Measurements from ENCODE around the gene CUBN.
"Not testable (repeated sequence)": the region's sequence is repeated elsewhere in the genome, so short reads cannot be mapped to it uniquely, and the experiment has no call there.

CUBN gene

GRCh38 chr10:17141504-17142229 lies 12.1 kb upstream of the CUBN start:
- DNase-seq (ENCODE audit: low spot score) = no peak

GRCh38 chr10:17140386-17140761 lies 10.8 kb upstream of the CUBN start:
- DNase-seq (ENCODE audit: low spot score) = no peak

GRCh38 chr10:17138460-17139042 lies 8.9 kb upstream of the CUBN start:
- DNase-seq (ENCODE audit: low spot score) = no peak

GRCh38 chr10:17134737-17135260 lies 5.2 kb upstream of the CUBN start:
- no peak for DNase-seq (ENCODE audit: low spot score)

GRCh38 chr10:17134282-17134681 lies 4.7 kb upstream of the CUBN start:
- DNase-seq (ENCODE audit: low spot score) = no peak

- DNase-seq (ENCODE audit: low spot score) = no peak
Observed at GRCh38 chr10:17128261-17128660, 1.4 kb downstream of the CUBN start.

GRCh38 chr10:17126327-17126726 lies 3.3 kb downstream of the CUBN start:
- no peak for DNase-seq (ENCODE audit: low spot score)

GRCh38 chr10:17125206-17125893 lies 4.3 kb downstream of the CUBN start:
- DNase-seq (ENCODE audit: low spot score) = no peak

- DNase-seq (ENCODE audit: low spot score) = no peak
Observed at GRCh38 chr10:17123961-17124360, 5.7 kb downstream of the CUBN start.

GRCh38 chr10:17122726-17123661 lies 6.6 kb downstream of the CUBN start:
- DNase-seq (ENCODE audit: low spot score) = no peak

- DNase-seq (ENCODE audit: low spot score) = no peak
Observed at GRCh38 chr10:17122052-17122451, 7.6 kb downstream of the CUBN start.

- DNase-seq (ENCODE audit: low spot score) = no peak
Observed at GRCh38 chr10:17120694-17121093, 8.9 kb downstream of the CUBN start.

GRCh38 chr10:17119845-17120244 lies 9.8 kb downstream of the CUBN start:
- no peak for DNase-seq (ENCODE audit: low spot score)

GRCh38 chr10:17116193-17116592 lies 13.4 kb downstream of the CUBN start:
- DNase-seq (ENCODE audit: low spot score) = no peak

GRCh38 chr10:17115683-17116082 lies 13.9 kb downstream of the CUBN start:
- no peak for DNase-seq (ENCODE audit: low spot score)

- DNase-seq (ENCODE audit: low spot score) = not testable (repeated sequence)
Observed at GRCh38 chr10:17114878-17115444, 14.7 kb downstream of the CUBN start.

GRCh38 chr10:17113889-17114540 lies 15.6 kb downstream of the CUBN start:
- no peak for DNase-seq (ENCODE audit: low spot score)

GRCh38 chr10:17113346-17113745 lies 16.3 kb downstream of the CUBN start:
- no peak for DNase-seq (ENCODE audit: low spot score)

GRCh38 chr10:17112566-17112965 lies 17.0 kb downstream of the CUBN start:
- no peak for DNase-seq (ENCODE audit: low spot score)

- DNase-seq (ENCODE audit: low spot score) = no peak
Observed at GRCh38 chr10:17109475-17110207, 20.0 kb downstream of the CUBN start.

Measured in hematopoietic multipotent progenitor cell treated with erythropoietin and hydrocortisone succinate and interleukin-3 and kit ligand, for 17 days (in vitro differentiated cells).